COLO829 (cell line): ENCODE data around the gene TAF15.

Experiments used
- DNase-seq: peaks from one replicate; pipeline ENCODE4 v3.0.0; 2012; ENCODE audit warnings: low spot score

The TAF15 gene

GRCh38 chr17:35788477-35789368 is 20.6 kb upstream of the TAF15 start:
- peak; percentile 68 for DNase-seq

DNA sequence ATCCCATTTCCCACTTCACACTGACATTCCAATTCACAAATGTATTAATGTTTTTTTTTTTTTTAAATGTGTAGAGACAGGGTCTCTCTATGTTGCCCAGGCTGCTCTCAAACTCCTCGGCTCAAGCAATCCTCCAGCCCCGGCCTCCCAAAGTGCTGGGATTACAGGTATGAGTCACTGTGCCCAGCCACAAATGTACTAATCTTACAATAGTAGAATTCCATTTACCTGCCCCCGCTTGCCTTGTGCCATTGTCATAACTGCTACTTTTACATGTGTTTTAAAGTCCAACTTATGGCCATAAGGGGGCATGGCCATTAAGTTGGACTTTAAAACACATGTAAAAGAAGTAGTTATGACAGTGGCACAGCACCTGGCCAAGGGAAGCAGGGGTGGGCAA is 18.4 kb upstream of the TAF15 start:
- DNase-seq = no peak

GRCh38 chr17:35791681-35792350 is 17.5 kb upstream of the TAF15 start:
- DNase-seq = no peak

- DNase-seq = no peak
These were observed 16.0 kb upstream of the TAF15 start for GRCh38 chr17:35793257-35793656.

- no peak for DNase-seq
These were observed 14.0 kb upstream of the TAF15 start, which contains the start of gene MMP28 for GRCh38 chr17:35795007-35795870. TSS of gene MMP28 (minus strand) at chr17:35795641. CDS start at chr17:35795377, 264 bp downstream.

DNA sequence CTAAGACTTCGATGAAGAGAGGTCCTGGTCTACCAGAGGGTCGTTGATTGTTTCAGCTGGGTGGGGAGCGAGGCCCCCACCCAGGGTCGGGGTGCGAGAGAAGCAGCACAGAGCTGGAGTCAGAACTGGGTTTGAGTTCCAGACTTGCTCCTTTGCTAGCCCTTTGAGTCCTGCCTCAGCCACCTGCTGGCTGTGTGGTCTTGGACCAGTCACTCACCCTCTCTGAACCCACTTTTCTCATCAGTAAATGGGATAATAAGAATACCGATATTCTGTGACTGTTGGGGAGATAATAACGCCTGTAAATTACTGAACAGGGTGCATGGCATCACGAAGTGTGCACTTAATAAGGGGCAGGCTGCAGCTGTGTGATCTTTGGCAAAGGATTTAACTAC is 13.4 kb upstream of the TAF15 start:
- DNase-seq = no peak

GRCh38 chr17:35796942-35797341 is 12.3 kb upstream of the TAF15 start:
- no peak for DNase-seq

DNA sequence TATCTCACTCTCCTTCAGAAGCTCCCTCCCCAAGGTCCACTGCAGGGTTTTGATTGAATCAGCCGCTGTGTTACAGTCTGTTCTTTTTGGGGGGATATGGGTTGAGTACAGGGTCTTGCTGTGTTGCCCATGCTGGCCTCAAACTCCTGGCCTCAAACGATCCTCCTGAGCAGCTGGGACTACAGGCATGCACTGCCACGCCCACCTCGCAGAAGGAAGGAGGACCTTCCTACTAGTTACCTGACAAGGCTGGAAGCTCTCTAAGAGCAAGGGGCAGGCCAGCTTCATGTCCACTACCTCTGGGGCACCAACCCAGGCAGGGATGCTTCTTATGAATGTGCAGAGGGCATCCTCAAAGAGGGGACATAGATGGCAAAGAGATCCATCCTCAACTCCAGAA is 11.9 kb upstream of the TAF15 start:
- no peak for DNase-seq

- no peak for DNase-seq
These were observed 11.4 kb upstream of the TAF15 start for GRCh38 chr17:35797918-35798317.

GRCh38 chr17:35799942-35800341 is 9.3 kb upstream of the TAF15 start:
- peak; percentile 54 for DNase-seq

GRCh38 chr17:35801583-35802224 is 7.6 kb upstream of the TAF15 start:
- no peak for DNase-seq

DNA sequence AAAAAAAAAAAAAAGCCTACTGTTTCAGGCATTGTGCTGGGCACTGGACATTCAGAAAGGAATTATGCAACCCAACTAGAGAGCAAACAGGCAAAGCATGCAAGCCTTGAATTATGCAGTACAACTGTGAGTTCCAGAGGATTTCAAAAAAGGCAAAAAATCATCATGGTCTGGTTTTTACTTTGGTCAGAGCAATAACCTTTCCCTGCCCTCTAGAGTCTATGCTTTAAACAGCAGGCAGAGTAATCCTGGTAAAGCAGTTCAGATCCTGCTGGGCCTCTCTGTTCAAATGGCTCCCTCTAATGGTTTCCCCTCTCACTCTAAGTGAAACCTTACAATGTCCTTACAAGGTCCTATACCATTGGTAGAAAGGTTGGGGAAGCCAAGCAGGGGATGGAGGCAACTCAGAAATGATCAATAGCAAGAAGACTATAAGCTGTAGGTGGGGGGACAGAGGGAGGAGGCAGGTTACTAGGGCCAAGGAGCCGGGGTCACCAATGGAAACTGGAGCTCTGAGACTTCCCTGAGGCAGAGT is 4.6 kb upstream of the TAF15 start:
- peak; percentile 93 for DNase-seq

DNA sequence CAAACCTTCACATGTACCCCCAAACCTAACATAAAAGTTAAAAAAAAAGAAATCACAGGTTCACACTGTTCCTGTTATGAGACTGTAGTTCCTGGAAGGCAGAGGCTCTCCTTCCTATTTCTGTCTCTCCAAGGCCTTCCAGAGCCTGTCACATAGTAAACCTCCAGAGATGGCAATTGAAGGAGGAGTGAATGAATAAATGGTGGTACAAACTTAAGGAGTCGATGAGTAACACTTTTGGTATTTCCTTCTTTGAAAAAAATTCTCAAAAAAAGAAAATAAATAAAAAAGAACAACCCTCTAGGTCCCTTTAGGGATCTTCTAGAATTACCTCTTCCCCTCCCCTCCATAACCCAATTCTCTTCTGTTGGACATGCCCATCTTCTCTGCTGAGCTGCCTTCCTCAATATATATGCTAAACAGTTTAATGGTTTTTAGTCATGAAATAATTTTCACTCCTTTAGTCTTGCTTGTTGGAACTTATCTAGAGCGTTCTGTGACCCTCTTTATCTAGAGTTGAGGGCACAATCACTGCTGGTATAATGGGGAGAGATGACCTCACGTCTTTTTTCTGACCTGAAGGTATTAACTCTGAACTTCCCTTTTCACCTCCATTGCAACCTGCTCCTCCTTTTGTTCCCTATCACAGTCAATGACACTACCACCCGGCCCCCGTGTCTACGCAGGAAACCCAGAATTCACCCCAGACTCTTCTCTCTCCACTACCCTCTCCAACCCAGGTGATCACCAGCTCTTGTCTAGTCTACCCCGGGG is 1.7 kb upstream of the TAF15 start:
- DNase-seq = peak; percentile 44

- DNase-seq = no peak
These were observed 883 bp upstream of the TAF15 start for GRCh38 chr17:35808240-35808961.

GRCh38 chr17:35809855-35810461 is 674 bp downstream of the TAF15 start:
- DNase-seq = no peak

GRCh38 chr17:35811759-35812158 is 2.5 kb downstream of the TAF15 start:
- no peak for DNase-seq

- DNase-seq = no peak
These were observed 3.2 kb downstream of the TAF15 start for GRCh38 chr17:35812456-35812855.

GRCh38 chr17:35816723-35817122 is 7.4 kb downstream of the TAF15 start:
- no peak for DNase-seq

DNA sequence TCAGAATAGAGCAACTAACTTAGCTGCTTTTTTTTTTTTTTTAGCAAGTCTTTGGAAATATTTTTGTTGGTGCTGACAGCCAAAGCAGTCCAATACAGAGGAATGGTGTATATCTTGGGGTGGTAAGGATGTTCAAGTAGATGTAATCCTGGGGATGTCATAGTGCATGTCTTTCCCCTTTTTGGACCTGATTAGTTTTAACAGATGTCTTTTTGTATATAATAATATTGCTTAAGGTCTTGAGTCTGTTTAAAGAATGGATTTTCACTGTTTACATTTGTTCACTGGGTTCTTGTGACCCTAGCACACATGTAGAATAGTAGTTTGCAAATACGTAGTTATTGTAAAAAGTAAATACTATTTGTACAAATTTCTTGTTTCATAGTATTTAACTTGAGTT is 7.9 kb downstream of the TAF15 start:
- DNase-seq = no peak

- no peak for DNase-seq
These were observed 10.2 kb downstream of the TAF15 start for GRCh38 chr17:35819455-35819854.
